HK-2 (cell line): ENCODE results near the gene GOLGA3.
"Not testable (repeated sequence)": the region's sequence is repeated elsewhere in the genome, so short reads cannot be mapped to it uniquely, and the experiment has no call there.

Experiments
- DNase-seq: peaks from one replicate; pipeline ENCODE4 v3.0.0-alpha.2; 2018; ENCODE audit not compliant: unreplicated experiment

The GOLGA3 gene

GRCh38 chr12:132812631-132813305, 15.9 kb downstream of the GOLGA3 start:
- no peak for DNase-seq

DNA sequence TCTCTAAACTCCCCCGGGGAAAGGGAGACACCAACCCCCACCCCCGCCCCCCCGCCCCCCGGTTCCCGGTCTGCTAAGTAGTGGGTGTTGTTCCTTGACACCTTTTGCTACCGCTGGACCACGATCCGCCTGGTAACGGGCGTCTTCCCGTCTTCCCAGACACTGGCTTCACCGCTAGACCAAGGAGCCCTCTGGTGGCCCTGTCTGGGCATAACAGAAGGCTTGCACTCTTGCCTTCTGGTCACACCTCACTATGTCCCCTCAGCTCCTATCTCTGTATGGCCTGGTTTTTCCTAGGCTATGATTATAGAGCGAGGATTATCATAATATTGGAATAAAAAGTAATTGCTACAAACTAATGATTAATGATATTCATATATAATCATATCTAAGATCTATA, 19.3 kb downstream of the GOLGA3 start:
- not testable (repeated sequence) for DNase-seq

- no peak for DNase-seq
These were observed 21.2 kb downstream of the GOLGA3 start for GRCh38 chr12:132807295-132808092.

GRCh38 chr12:132806857-132807256, 21.8 kb downstream of the GOLGA3 start:
- no peak for DNase-seq

DNA sequence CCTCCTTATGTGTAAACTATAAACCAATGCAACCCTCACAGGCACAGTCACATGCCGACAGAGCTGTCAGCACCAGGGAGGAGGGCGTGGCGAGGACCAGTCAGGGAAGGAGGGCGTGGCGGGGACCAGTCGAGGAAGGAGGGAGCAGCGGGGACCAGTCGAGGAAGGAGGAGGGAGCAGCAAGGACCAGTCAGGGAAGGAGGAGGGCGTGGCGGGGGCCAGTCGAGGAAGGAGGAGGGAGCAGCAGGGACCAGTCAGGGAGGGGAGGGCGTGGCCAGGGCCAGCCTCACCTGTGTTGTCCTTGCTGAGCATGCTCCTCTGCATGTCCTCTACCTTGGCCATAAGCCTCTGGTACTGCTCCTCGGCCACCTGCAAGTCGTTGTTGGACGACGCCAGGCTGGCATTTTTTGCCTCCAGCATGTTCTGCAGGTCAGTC, 24.2 kb downstream of the GOLGA3 start:
- no peak for DNase-seq

- no peak for DNase-seq
These were observed 24.8 kb downstream of the GOLGA3 start for GRCh38 chr12:132803888-132804287.

DNA sequence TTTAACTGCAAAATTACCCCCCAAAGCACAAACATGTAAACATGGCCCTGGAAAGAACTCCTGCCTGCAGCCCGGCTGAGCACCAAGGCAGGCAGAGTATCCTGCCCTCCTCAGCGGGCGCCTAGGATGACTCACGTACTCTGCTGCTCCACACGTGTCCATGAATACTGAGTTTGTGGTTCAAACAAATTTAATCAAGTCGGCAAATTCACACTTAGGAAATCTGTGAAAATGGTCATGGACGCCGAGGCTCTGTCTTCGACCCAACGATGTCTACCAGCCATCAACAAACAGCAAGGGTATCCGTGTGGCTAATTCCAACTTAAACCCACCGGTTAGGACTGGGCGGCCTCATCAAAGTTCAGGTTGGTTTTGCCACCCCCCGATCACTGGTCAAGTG, 25.5 kb downstream of the GOLGA3 start:
- DNase-seq, result no peak

DNA sequence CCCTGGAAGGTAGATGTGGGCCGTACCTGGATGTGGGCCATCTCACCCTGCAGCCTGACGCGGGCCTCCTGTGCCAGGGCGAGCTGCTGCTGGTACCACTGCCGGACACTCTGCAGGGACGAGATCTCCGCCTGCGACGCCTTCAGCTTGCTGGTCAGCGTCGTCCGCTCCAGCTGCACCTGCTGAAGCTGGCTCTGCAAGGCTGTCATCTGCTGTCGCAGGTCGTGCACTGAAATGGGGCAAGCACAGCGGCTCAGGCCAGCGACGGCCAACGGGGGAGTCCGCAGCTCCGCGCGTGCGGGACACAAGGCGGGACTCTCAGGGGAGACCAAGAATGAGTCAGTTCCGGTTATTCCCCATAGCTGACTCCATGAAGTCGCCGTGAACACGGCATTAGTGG, 26.9 kb downstream of the GOLGA3 start:
- DNase-seq, result no peak

GRCh38 chr12:132798836-132799235, 29.8 kb downstream of the GOLGA3 start:
- no peak for DNase-seq

GRCh38 chr12:132797820-132798570, 30.7 kb downstream of the GOLGA3 start:
- DNase-seq, result no peak

DNA sequence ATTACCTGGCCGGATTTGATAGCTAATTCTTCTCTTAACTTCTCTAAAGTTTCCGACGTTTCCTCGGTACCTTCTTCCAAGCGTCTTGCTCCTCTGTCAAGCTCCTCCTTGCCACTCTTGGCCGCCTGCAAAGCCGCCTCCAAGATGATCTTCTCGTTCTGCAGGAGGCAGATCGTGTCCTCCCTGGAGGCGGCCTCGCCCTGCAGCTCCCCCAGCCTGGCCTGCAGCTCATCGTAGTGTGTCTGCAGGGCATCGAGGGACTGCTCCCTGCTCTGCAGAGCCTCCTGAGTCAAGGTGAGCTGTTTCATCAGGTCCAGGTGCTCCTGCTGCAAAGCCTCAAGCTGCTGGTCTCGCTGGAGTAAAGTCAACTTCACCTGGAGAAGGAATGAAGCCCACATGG, 32.8 kb downstream of the GOLGA3 start:
- DNase-seq, result no peak

- not testable (repeated sequence) for DNase-seq
These were observed 36.7 kb downstream of the GOLGA3 start for GRCh38 chr12:132791940-132792339.

GRCh38 chr12:132789099-132789471, 39.6 kb downstream of the GOLGA3 start:
- DNase-seq, result no peak

DNA sequence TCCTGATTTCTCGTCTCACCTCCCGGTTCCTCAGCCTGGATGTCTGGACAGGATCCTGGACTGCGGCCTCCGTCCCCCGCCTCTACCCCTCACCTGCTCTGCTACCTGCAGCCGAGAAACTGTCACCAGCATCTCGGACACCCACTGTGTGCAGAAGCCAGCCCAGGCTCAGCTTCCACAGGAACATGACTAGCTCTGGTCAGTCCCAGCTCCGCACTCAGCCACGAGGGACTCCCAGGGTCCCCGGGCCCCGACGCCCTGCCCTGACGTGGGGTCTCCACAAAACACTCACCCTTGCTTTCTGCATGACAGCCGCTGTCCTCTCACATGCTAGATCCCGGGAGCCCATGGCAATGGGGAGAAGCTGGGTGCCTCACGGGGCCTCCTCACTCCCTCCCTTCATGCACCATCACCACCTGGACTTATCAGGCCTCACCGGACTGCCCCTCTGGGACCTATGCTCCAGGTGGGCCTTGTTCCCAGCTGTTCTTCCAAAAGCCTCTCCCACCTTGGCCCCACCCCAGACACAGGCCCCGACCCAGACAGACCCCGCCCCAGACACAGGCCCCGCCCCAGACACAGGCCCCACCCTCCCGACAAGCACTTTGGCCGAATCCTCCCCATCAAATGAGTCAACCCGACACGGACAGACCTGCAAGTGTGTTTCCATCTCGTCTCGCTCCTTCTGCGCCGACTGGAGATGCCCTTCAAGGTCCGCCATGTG, 40.1 kb downstream of the GOLGA3 start:
- DNase-seq, result no peak

DNA sequence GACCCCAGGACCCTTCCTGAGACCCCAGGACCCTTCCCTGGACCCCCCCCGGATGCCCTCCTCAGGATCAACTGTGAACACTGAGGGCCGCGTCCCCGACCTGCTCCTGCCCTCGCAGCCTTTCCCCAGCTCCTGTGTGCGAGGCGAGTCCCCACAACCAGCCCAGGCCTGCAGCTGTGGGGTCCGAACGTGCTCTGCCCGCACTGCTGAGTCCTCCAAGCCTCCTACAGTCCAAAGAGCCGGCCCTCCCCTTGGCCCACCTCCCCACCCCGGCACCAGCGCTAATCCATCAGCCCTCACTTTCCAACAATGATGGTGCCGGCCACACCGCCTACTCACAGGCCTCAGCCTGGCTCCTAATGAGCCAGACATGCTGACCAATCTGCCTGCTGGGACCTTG, 40.8 kb downstream of the GOLGA3 start:
- no peak for DNase-seq

GRCh38 chr12:132786192-132786591, 42.5 kb downstream of the GOLGA3 start:
- DNase-seq, result no peak

DNA sequence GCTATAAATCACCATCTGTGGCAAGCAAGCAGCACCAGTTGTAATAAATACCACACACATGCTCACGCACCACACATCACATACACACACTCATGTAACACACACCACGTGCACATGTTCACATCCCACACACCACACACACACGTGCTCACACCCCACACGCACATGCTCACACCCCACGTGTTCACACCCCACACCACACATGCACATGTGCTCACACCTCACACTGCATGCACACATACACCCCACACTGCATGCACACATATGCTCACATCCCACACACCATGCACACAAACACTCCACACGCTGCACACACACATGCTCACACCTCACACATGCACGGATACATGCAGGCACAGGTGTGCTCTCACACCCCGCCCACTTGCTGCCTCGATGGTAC, 44.1 kb downstream of the GOLGA3 start:
- no peak for DNase-seq

DNA sequence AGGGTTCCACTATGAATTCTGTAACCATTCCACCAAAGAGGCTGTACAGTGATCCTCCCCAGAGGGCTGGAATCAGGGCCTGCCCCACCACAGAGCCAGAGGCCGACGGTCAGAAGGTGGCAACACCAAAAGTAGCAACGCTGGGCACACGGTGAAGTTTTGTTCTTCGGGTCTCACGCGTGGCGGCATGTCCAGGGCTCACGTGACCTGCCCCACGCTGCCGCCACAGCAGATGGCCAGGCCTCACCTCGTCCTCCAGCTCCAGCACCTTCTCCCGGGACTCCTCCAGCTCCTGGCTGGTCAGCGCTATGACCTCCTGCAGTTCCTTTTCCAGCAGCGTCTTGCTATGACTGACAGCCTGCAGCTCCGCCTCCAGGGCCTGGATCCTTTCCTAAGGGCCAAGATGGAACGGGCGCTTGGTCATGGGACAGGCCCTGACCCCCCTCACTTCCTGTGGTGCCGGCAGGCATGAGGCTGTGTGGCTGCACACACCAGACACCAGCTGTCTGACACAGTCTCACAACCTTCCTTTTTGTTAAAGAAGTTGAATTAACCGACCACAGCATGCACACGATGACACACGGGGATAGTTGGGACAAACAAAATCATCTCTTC, 44.6 kb downstream of the GOLGA3 start:
- DNase-seq, result no peak

GRCh38 chr12:132781938-132782337, 46.7 kb downstream of the GOLGA3 start:
- no peak for DNase-seq

- no peak for DNase-seq
These were observed 48.8 kb downstream of the GOLGA3 start for GRCh38 chr12:132779781-132780353.

- DNase-seq, result no peak
These were observed 51.1 kb downstream of the GOLGA3 start for GRCh38 chr12:132777614-132778013.
